ENCODE data around the gene EFHC1.

- TF ChIP-seq CTCF (IDR thresholded peaks at IDR 0.05 in 8 of 11, conservative IDR thresholded peaks at IDR 0.05 in 3 of 11): no peak
- no peak for TF ChIP-seq POLR2AphosphoS5 (IDR thresholded peaks at IDR 0.05)
These were observed 44.2 kb upstream of the EFHC1 start for GRCh38 chr6:52375780-52376556.
